Thyroid gland (tissue), 4 donors: ENCODE data around the gene ACBD4. TPM values are rescaled to one million over a fixed set of nuclear protein-coding genes. Genes with fewer than 3 reads are reported as not detected.

Experiments used
- DNase-seq, 2 donors: peaks; one replicate each; pipeline ENCODE4 v3.0.0-alpha.2; 2019
- H3K27ac ChIP-seq, 3 donors: fragments of 200-600 bp; sonication (generic); 1 replicate in 2 of 3; 2 replicates in 1 of 3; pipeline ENCODE4 v1.5.1; 2016 to 2019; ENCODE audit warnings: mild to moderate bottlenecking in 1 of 3, moderate library complexity in 1 of 3
- H3K27me3 ChIP-seq: fragments of 200-600 bp; sonication (generic); one replicate; pipeline ENCODE4 v1.5.1; 2019
- H3K36me3 ChIP-seq, 2 donors: fragments of 200-600 bp; sonication (generic); one replicate each; pipeline ENCODE4 v1.5.1; 2016 to 2019
- H3K4me1 ChIP-seq, 2 donors: fragments of 200-600 bp; sonication (generic); one replicate each; pipeline ENCODE4 v1.5.1; 2017 to 2019
- H3K4me3 ChIP-seq, 3 donors: fragments of 200-600 bp; sonication (generic); replicated peaks in 1 of 3; 1 replicate in 2 of 3; 2 replicates in 1 of 3; pipeline ENCODE4 v1.5.1; 2016; ENCODE audit warnings: mild to moderate bottlenecking in 1 of 3
- H3K9me3 ChIP-seq: fragments of 200-600 bp; sonication (generic); one replicate; pipeline ENCODE4 v1.5.1; 2017
- CTCF ChIP-seq, 6 experiments: fragments of 200-600 bp in 3 of 6; fragments of 450-650 bp in 3 of 6; sonication (generic) in 3 of 6; IDR thresholded peaks; one replicate each; pipeline ENCODE4 v1.5.1; 2016 to 2019; ENCODE audit warnings: antibody characterized with exemption in 6 of 6, mild to moderate bottlenecking in 2 of 6, inconsistent platforms in 1 of 6, moderate library complexity in 1 of 6
- POLR2A ChIP-seq, 2 donors: fragments of 450-650 bp; IDR thresholded peaks; one replicate each; pipeline ENCODE4 v1.6.1; 2017; ENCODE audit warnings: antibody characterized with exemption in 2 of 2, mild to moderate bottlenecking in 2 of 2, moderate library complexity in 1 of 2
- WGBS, 2 donors: methylation state at CpG; one replicate each; pipeline ENCODE4 v1.1.5; 2017; 5-methylcytosine and 5-hydroxymethylcytosine counted together
- intact Hi-C: fragments of 100-400 bp; cut with DNase I; formaldehyde crosslinking; loops from one replicate; pipeline ENCODE4 v1.15.1; 2023
- total RNA-seq, 4 donors: library from RNA; depleted of rRNA; stranded (reverse); fragments of >200 nt; gene quantifications; one replicate each; pipeline ENCODE4 v1.2.3, GENCODE V29; 2016

ACBD4 gene
- total RNA-seq, 4 donors from 2014 or later: 16.7 to 20.4 (median 17.7) TPM

GRCh38 chr17:45171338-45172231 lies 36.1 kb downstream of the ACBD4 start:
- peak; percentile 74 to 75 for DNase-seq
- no peaks in the 10 kb centered on the region for H3K36me3 ChIP-seq
- 28 to 34% methylated on average over 20 of the region's 20 CpGs for WGBS, 2 donors
- H3K27me3 ChIP-seq: no peaks in the 10 kb centered on the region
- H3K4me1 ChIP-seq: peaks cover 28 to 44% of the 10 kb centered on the region in 2 donors
- H3K9me3 ChIP-seq: no peaks in the 10 kb centered on the region
- TF ChIP-seq POLR2A (IDR thresholded peaks at IDR 0.05) (peak in 1 of 2 donors; percentile 24), CTCF (IDR thresholded peaks at IDR 0.05) (peak in 1 of 6 experiments; percentile 2)
- intact Hi-C loops: no loop called here
- H3K27ac ChIP-seq: peak overlapping the region; percentile 77 to 98 (median 97)
- H3K4me3 ChIP-seq: no peak overlapping the region

- intact Hi-C loops: no loop called here
- DNase-seq: no peak
- H3K4me1 ChIP-seq: peaks cover 28 to 45% of the 10 kb centered on the region in 2 donors
- H3K27ac ChIP-seq: peak overlapping the region; percentile 77 to 98 (median 97)
- no peaks in the 10 kb centered on the region for H3K9me3 ChIP-seq
- TF ChIP-seq CTCF (IDR thresholded peaks at IDR 0.05): no peak
- no peak for TF ChIP-seq POLR2A (IDR thresholded peaks at IDR 0.05)
- no peaks in the 10 kb centered on the region for H3K36me3 ChIP-seq
- no peak overlapping the region for H3K4me3 ChIP-seq
- H3K27me3 ChIP-seq: no peaks in the 10 kb centered on the region
- WGBS, 2 donors: 70 to 71% methylated on average over 5 of the region's 5 CpGs
Observed at GRCh38 chr17:45172232-45172540, 36.7 kb downstream of the ACBD4 start.

- H3K4me3 ChIP-seq: no peak overlapping the region
- WGBS, 2 donors: 22 to 63% methylated on average over 2 to 10 of the region's 10 CpGs
- DNase-seq: peak; percentile 84 to 90
- no peaks in the 10 kb centered on the region for H3K36me3 ChIP-seq
- intact Hi-C loops: no loop called here
- peak overlapping the region; percentile 77 to 98 (median 97) for H3K27ac ChIP-seq
- H3K27me3 ChIP-seq: no peaks in the 10 kb centered on the region
- H3K9me3 ChIP-seq: no peaks in the 10 kb centered on the region
- TF ChIP-seq POLR2A (IDR thresholded peaks at IDR 0.05) (peak in 1 of 2 donors; percentile 39), CTCF (IDR thresholded peaks at IDR 0.05) (peak in 1 of 6 experiments; percentile 28)
- peaks cover 28 to 45% of the 10 kb centered on the region in 2 donors for H3K4me1 ChIP-seq
Observed at GRCh38 chr17:45172541-45173286, 37.2 kb downstream of the ACBD4 start.

- TF ChIP-seq CTCF (IDR thresholded peaks at IDR 0.05) (no peak), POLR2A (IDR thresholded peaks at IDR 0.05) (no peak)
- peak overlapping the region in 1 of 3 donors; percentile 29 for H3K27ac ChIP-seq
Observed at GRCh38 chr17:45175759-45176115, 40.2 kb downstream of the ACBD4 start.

GRCh38 chr17:45177563-45177962 lies 42.1 kb downstream of the ACBD4 start:
- H3K36me3 ChIP-seq: no peaks in the 10 kb centered on the region
- H3K27me3 ChIP-seq: no peaks in the 10 kb centered on the region
- TF ChIP-seq CTCF (IDR thresholded peaks at IDR 0.05) (no peak), POLR2A (IDR thresholded peaks at IDR 0.05) (no peak)
- peaks cover 8 to 21% of the 10 kb centered on the region in 2 donors for H3K4me1 ChIP-seq
- no peak for DNase-seq
- H3K4me3 ChIP-seq: no peak overlapping the region
- intact Hi-C loops: no loop called here
- H3K9me3 ChIP-seq: no peaks in the 10 kb centered on the region
- 79 to 81% methylated on average over 7 of the region's 7 CpGs for WGBS, 2 donors
- H3K27ac ChIP-seq: no peak overlapping the region

More at GRCh38 chr17:45175759-45176115, 40.2 kb downstream of the ACBD4 start:
- H3K4me3 ChIP-seq: no peak overlapping the region
- H3K9me3 ChIP-seq: no peaks in the 10 kb centered on the region
- no peaks in the 10 kb centered on the region for H3K36me3 ChIP-seq
- no peak for DNase-seq
- peaks cover 26 to 39% of the 10 kb centered on the region in 2 donors for H3K4me1 ChIP-seq
- H3K27me3 ChIP-seq: no peaks in the 10 kb centered on the region
- 89 to 91% methylated on average over 3 of the region's 3 CpGs for WGBS, 2 donors
- intact Hi-C loops: no loop called here
